ENCODE results near the gene CDC23. TPM values are rescaled to one million over a fixed set of nuclear protein-coding genes. Genes with fewer than 3 reads are reported as not detected.
"Not testable (repeated sequence)": the region's sequence is repeated elsewhere in the genome, so short reads cannot be mapped to it uniquely, and the experiment has no call there.

CDC23 gene
- total and polyA plus RNA-seq, 2 donors (not counting 1 experiment from before 2014, with no cell fraction given): 11.8 to 35.4 TPM

DNA sequence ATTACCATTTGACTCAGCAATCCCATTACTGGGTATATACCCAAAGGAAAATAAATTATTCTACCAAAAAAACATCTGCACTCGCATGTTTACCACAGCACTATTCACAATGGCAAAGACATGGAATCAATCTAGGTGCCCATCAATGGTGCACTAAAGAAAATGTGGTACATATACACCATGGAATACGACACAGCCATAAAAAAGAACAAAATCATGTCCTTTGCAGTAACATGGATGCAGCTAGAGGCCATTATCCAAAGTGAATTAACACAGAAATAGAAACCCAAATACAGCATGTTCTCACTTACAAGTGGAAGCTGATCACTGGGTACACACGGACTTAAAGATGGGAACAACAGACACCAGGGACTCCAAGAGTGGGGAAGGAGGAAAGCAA lies 2.1 kb downstream of the CDC23 start:
- H3K4me2 ChIP-seq (replicated peaks; ENCODE audit: low read depth, low read length, poor library complexity, severe bottlenecking): no peak overlapping the region
- H2AFZ ChIP-seq (ENCODE audit: insufficient read depth, low read depth, low read length, poor library complexity, severe bottlenecking): no peak overlapping the region
- peaks cover 19% of the 10 kb centered on the region for H3K4me1 Mint-ChIP-seq
- H3K27me3 Mint-ChIP-seq: no peaks in the 10 kb centered on the region
- peaks cover 64% of the 10 kb centered on the region for H3K79me2 ChIP-seq (ENCODE audit: control insufficient read depth, insufficient read depth, low read length)
- peaks cover 10 to 20% of the 10 kb centered on the region in 2 donors for H3K4me1 ChIP-seq (ENCODE audit: control insufficient read depth in 2 of 2, insufficient read depth in 2 of 2, low read length in 2 of 2)
- H3K27ac ChIP-seq (ENCODE audit: low read length in 2 of 2): no peak overlapping the region
- no peaks in the 10 kb centered on the region for H3K27me3 ChIP-seq (replicated peaks in 1 of 4; ENCODE audit: control extremely low read depth in 1 of 4, control insufficient read depth in 3 of 4, insufficient read depth in 4 of 4, low read length in 3 of 4)
- H3K4me3 Mint-ChIP-seq: peak overlapping the region; percentile 50
- no peaks in the 10 kb centered on the region for H3K9me3 Mint-ChIP-seq (ENCODE audit: insufficient read depth)
- no peaks in the 10 kb centered on the region for H4K20me1 ChIP-seq (ENCODE audit: control insufficient read depth, insufficient read depth, low read length, poor library complexity, severe bottlenecking)
- no peak overlapping the region for H3K27ac Mint-ChIP-seq
- H3K9ac ChIP-seq (ENCODE audit: low read length): no peak overlapping the region
- DNase-seq (no peak), ATAC-seq (ENCODE audit: low read depth) (no peak)
- POLR2A ChIA-PET: no interaction called here
- WGBS (ENCODE audit: insufficient coverage): 85% methylated on average over 2 of the region's 3 CpGs
- intact Hi-C loops (cut with micrococcal nuclease): loop anchor here (5.0 kb wide), 1 partner anchor 1636 kb away; no protein-coding TSS in a partner anchor
- H3K36me3 ChIP-seq (replicated peaks in 1 of 2; ENCODE audit: control extremely low read depth in 1 of 2, control insufficient read depth in 1 of 2, extremely low read depth in 1 of 2, insufficient read depth in 2 of 2, low read length in 1 of 2): peaks cover 2 to 11% of the 10 kb centered on the region in 2 experiments
- no peak for TF ChIP-seq EZH2 (IDR thresholded peaks at IDR 0.05; ENCODE audit: borderline replicate concordance, insufficient read depth, low read depth, low read length, poor library complexity, severe bottlenecking)
- TF ChIP-seq, protein P1, sequence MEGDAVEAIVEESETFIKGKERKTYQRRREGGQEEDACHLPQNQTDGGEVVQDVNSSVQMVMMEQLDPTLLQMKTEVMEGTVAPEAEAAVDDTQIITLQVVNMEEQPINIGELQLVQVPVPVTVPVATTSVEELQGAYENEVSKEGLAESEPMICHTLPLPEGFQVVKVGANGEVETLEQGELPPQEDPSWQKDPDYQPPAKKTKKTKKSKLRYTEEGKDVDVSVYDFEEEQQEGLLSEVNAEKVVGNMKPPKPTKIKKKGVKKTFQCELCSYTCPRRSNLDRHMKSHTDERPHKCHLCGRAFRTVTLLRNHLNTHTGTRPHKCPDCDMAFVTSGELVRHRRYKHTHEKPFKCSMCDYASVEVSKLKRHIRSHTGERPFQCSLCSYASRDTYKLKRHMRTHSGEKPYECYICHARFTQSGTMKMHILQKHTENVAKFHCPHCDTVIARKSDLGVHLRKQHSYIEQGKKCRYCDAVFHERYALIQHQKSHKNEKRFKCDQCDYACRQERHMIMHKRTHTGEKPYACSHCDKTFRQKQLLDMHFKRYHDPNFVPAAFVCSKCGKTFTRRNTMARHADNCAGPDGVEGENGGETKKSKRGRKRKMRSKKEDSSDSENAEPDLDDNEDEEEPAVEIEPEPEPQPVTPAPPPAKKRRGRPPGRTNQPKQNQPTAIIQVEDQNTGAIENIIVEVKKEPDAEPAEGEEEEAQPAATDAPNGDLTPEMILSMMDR (IDR thresholded peaks at IDR 0.05): no peak
- no peak overlapping the region for H3K4me3 ChIP-seq (ENCODE audit: control extremely low read depth in 1 of 5, extremely low read depth in 1 of 5, insufficient read depth in 1 of 5, low read depth in 2 of 5, low read length in 4 of 5)
- CTCF ChIA-PET: interaction anchor here (0.7 kb wide), 1 partner anchor 89 kb away, joined by 3 read pairs; no protein-coding TSS in a partner anchor
- H3K9me3 ChIP-seq (ENCODE audit: control extremely low read depth in 1 of 3, control insufficient read depth in 2 of 3, insufficient read depth in 1 of 3, low read length in 2 of 3): no peaks in the 10 kb centered on the region

- H3K27ac ChIP-seq (ENCODE audit: low read length in 2 of 2); H3K79me2 ChIP-seq (ENCODE audit: control insufficient read depth, insufficient read depth, low read length); H3K4me1 Mint-ChIP-seq; H3K9ac ChIP-seq (ENCODE audit: low read length); H3K27me3 ChIP-seq (replicated peaks in 1 of 4; ENCODE audit: control extremely low read depth in 1 of 4, control insufficient read depth in 3 of 4, insufficient read depth in 4 of 4, low read length in 3 of 4); H3K9me3 ChIP-seq (ENCODE audit: control extremely low read depth in 1 of 3, control insufficient read depth in 2 of 3, insufficient read depth in 1 of 3, low read length in 2 of 3); H3K9me3 Mint-ChIP-seq (ENCODE audit: insufficient read depth); H3K27me3 Mint-ChIP-seq; H3K4me3 Mint-ChIP-seq; H3K4me3 ChIP-seq (ENCODE audit: control extremely low read depth in 1 of 5, extremely low read depth in 1 of 5, insufficient read depth in 1 of 5, low read depth in 2 of 5, low read length in 4 of 5); H2AFZ ChIP-seq (ENCODE audit: insufficient read depth, low read depth, low read length, poor library complexity, severe bottlenecking); POLR2A ChIA-PET; ATAC-seq (ENCODE audit: low read depth); DNase-seq; H3K4me2 ChIP-seq (replicated peaks; ENCODE audit: low read depth, low read length, poor library complexity, severe bottlenecking); H4K20me1 ChIP-seq (ENCODE audit: control insufficient read depth, insufficient read depth, low read length, poor library complexity, severe bottlenecking); intact Hi-C loops (cut with micrococcal nuclease); H3K4me1 ChIP-seq (ENCODE audit: control insufficient read depth in 2 of 2, insufficient read depth in 2 of 2, low read length in 2 of 2): not testable (repeated sequence)
- CTCF ChIA-PET: interaction anchor here (0.7 to 1.0 kb wide), 2 partner anchors 12 to 114 kb away, joined by 3 read pairs; no protein-coding TSS in a partner anchor
- peak overlapping the region; percentile 18 for H3K27ac Mint-ChIP-seq
- peaks cover 4 to 54% of the 10 kb centered on the region in 2 experiments for H3K36me3 ChIP-seq (replicated peaks in 1 of 2; ENCODE audit: control extremely low read depth in 1 of 2, control insufficient read depth in 1 of 2, extremely low read depth in 1 of 2, insufficient read depth in 2 of 2, low read length in 1 of 2)
- 90% methylated on average over 2 of the region's 8 CpGs for WGBS (ENCODE audit: insufficient coverage)
Observed at GRCh38 chr5:138193859-138194258, 19.3 kb downstream of the CDC23 start.
